K562 (cell line): Measurements from ENCODE around the gene CD248. TPM values are rescaled to one million over a fixed set of nuclear protein-coding genes. Genes with fewer than 3 reads are reported as not detected.

Experiments
- CHD1 ChIP-seq: fragments of 200-600 bp; sonication (generic); IDR thresholded peaks from one replicate; pipeline ENCODE4 v1.6.1; 2012; ENCODE audit warnings: mild to moderate bottlenecking, moderate library complexity, low read length, inconsistent platforms
- NFE2 ChIP-seq: IDR thresholded peaks from 2 replicates; pipeline ENCODE4 v1.6.1; 2014; ENCODE audit warnings: antibody characterized with exemption, low read depth
- NR2C2 ChIP-seq, 2 experiments: fragments of 200-800 bp in 1 of 2; sonication (Bioruptor generic) in 1 of 2; sonication (generic) in 1 of 2; formaldehyde crosslinking in 1 of 2; IDR thresholded peaks; 2 replicates each; pipeline versions ENCODE4 v1.6.1 to v1.8.0; 2016 to 2022; ENCODE audit warnings: mild to moderate bottlenecking in 1 of 2, missing compliant biosample characterization in 1 of 2, missing genetic modification characterization in 1 of 2, missing genetic modification reagents in 1 of 2
- PHB ChIP-seq: fragments of 250-450 bp; sonication (Bioruptor Pico); IDR thresholded peaks from 2 replicates; pipeline ENCODE4 v1.5.0; 2021
- PHF20 ChIP-seq: fragments of 450-650 bp; IDR thresholded peaks from 2 replicates; pipeline ENCODE4 v1.6.1; 2018; ENCODE audit not compliant: partially characterized antibody
- POU5F1 ChIP-seq: fragments of 150-350 bp; IDR thresholded peaks from 2 replicates; pipeline ENCODE4 v1.6.1; 2014; ENCODE audit warnings: borderline replicate concordance, low read length, low read depth, mild to moderate bottlenecking; ENCODE audit not compliant: partially characterized antibody
- PRDM10 ChIP-seq: fragments of 450-650 bp; IDR thresholded peaks from 2 replicates; pipeline ENCODE4 v1.6.1; 2018; ENCODE audit not compliant: partially characterized antibody
- ZBTB2 ChIP-seq: fragments of 450-650 bp; IDR thresholded peaks from 2 replicates; pipeline ENCODE4 v1.6.1; 2016; ENCODE audit warnings: antibody characterized with exemption
- ZBTB7A ChIP-seq: IDR thresholded peaks from 2 replicates; pipeline ENCODE4 v1.6.1; 2011; ENCODE audit warnings: low read depth, mild to moderate bottlenecking, low read length, moderate library complexity, borderline replicate concordance; ENCODE audit not compliant: control insufficient read depth
- ZBTB8A ChIP-seq: fragments of 450-650 bp; IDR thresholded peaks from 2 replicates; pipeline ENCODE4 v1.6.1; 2018; ENCODE audit warnings: mild to moderate bottlenecking, moderate library complexity; ENCODE audit not compliant: partially characterized antibody
- ZNF318 ChIP-seq, 2 experiments: fragments of 450-650 bp; IDR thresholded peaks; 2 replicates each; pipeline ENCODE4 v1.6.1; 2016; ENCODE audit warnings: mild to moderate bottlenecking in 2 of 2, borderline replicate concordance in 1 of 2, low read depth in 1 of 2, moderate library complexity in 1 of 2
- ZNF583 ChIP-seq: fragments of 250-450 bp; sonication (Bioruptor Pico); IDR thresholded peaks from 2 replicates; pipeline ENCODE4 v1.4.0; 2020
- polyA plus RNA-seq, 8 experiments: library from polyadenylated mRNA; depleted of rRNA in 4 of 8; stranded (reverse) in 5 of 8; unstranded in 3 of 8; fragments of >200 nt; fragmentation: Nextera tagmentation in 2 of 8; fragmentation: Illumina TruSeq in 1 of 8; extraction: Ambion mirVana in 2 of 8; extraction: Trizol in 1 of 8; gene quantifications; 2 replicates each; pipeline versions ENCODE4 v1.2.1 to v1.2.3, GENCODE V29; 2011 to 2014; ENCODE audit warnings: inconsistent platforms in 1 of 8, missing spikeins in 1 of 8
- total RNA-seq, 7 experiments: library from RNA; depleted of rRNA in 6 of 7; stranded (reverse); fragments of >200 nt in 6 of 7; fragmentation: Illumina TruSeq in 2 of 7; extraction: Trizol in 2 of 7; gene quantifications; 2 replicates each; pipeline versions ENCODE4 v1.2.1 to v1.2.3, GENCODE V29; 2011 to 2021; ENCODE audit warnings: low replicate concordance in 1 of 7

The CD248 gene
- total and polyA plus RNA-seq, 9 of the 15 experiments (the other 6 are each of a cell fraction or from before 2014, with no cell fraction given): 0.09 TPM; not detected in 8

GRCh38 chr11:66327171-66328030 lies 10.6 kb upstream of the CD248 start (continued):
- no peak for TF ChIP-seq ZNF318 (IDR thresholded peaks at IDR 0.05; ENCODE audit: borderline replicate concordance in 1 of 2, low read depth in 1 of 2)
- TF ChIP-seq PHF20: peak; percentile 49
- TF ChIP-seq NFE2: no peak
- TF ChIP-seq NR2C2 (CRISPR knock-in tag; IDR thresholded peaks at IDR 0.05): no peak
- no peak for TF ChIP-seq NR2C2 (tag; IDR thresholded peaks at IDR 0.05)
- TF ChIP-seq POU5F1: no peak
- TF ChIP-seq ZBTB8A: no peak
- TF ChIP-seq PRDM10: no peak
- no peak for TF ChIP-seq CHD1
- no peak for TF ChIP-seq ZNF583
- TF ChIP-seq ZBTB2: no peak
- peak; percentile 35; the same call in 1 of the 2 replicates for TF ChIP-seq ZBTB7A
- no peak for TF ChIP-seq PHB (CRISPR knock-in tag)
